Glomerular visceral epithelial cell (primary cell): ENCODE data around the gene SGMS1.

ENCODE experiments used
- DNase-seq: peaks from one replicate; pipeline ENCODE4 v3.0.0-alpha.2; 2016; ENCODE audit errors: extremely low spot score

SGMS1 gene

DNA sequence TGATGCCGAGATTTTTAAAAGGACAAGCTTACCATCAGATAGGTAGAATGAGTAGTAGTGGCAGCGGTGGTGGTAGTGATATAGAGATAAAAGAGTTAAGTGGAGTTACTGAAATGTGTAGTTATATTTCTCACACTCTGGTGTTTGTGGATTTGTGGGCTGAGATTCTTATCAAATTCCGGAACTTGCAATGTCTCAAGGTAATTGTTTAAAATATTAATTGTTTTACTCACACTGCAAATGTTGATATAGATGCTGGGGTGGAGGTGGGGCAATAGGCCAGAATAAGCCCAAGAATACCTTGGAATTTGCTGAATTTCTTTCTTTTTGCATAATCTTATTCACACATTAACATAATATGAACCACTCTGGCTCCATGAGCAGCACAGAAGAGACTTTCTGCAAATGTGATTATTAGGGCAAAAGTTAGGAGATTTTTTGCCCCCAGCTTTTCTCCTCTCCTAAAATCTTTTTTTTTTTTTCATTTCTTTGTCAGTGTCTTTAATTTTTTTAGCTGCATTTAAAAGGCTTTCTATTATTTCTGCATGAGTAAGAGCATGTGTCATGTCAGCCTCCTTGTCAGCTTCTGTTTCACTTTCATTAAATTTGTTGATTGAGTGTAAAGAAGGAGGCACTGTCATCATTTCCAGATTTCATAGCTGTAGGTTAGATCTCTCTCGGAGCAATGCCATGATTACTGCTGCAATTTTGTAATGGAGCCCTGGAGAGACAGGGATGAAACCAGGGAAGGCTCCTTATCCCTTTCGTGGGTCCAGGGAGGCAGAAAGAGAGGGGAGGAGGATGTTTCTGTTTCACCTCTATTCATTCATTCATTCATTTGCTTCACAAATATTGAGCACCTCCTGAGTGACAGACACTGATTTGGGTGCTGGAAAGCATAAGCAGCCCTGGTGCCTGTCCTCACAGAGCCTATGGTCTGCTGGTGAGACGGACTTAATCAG is 13.1 kb upstream of the SGMS1 start:
- DNase-seq = no peak

DNA sequence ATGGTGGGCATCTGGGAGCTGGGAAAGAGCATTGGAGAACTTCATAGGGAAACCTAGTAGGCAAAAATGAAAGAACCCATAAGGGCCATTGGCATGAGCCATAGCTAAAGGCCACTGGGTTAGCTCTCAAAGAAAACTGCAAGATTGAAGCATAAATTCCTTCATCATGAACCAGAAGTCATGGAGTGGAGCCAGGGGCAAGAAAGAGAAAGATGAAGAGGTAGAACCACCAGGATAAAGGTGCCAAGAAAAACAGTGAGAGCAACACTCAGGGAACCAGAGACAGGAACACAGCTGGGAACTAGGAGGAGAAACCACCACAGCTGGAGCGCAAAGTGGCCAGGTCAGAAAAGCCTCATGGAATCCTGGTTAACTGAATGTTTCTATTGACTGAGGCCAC is 11.5 kb upstream of the SGMS1 start:
- DNase-seq = peak; percentile 69

DNA sequence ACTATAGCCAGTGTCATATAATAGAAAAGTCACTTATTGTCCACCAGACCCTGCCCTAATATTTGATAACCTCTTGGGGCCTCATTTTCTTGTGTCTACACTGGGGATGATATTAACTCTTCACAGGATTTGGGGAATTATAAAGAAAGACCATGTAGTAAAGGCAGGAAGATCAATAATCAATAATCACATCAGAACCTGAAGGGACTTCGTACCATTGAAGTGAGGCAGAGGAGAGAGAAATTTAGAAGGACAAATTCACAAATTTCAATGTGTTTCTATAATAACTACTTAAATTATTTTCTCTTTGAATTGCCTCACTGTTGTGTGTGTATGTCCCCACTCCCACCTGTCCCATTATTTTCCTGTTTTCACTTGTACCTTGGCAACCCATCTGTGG is 10.7 kb upstream of the SGMS1 start:
- DNase-seq = no peak

DNA sequence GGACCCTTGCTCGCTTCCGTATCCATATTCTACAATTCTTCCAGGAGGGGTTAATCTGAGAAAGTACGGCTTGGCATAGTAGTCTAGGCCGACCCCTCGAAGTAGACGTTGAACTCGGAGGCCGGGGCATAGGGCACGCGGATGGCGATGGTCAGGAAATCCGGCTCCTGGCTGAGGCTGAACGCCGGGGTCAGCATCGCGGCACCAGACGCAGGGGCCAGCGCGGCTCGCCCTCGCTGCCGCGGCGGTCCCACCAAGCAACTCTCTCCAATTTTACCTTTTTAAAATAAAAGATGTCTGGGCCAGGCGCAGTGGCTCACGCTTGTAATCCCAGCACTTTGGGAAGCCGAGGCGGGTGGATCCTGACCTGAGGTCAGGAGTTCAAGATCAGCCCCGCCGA is 7.3 kb upstream of the SGMS1 start:
- DNase-seq = no peak

DNA sequence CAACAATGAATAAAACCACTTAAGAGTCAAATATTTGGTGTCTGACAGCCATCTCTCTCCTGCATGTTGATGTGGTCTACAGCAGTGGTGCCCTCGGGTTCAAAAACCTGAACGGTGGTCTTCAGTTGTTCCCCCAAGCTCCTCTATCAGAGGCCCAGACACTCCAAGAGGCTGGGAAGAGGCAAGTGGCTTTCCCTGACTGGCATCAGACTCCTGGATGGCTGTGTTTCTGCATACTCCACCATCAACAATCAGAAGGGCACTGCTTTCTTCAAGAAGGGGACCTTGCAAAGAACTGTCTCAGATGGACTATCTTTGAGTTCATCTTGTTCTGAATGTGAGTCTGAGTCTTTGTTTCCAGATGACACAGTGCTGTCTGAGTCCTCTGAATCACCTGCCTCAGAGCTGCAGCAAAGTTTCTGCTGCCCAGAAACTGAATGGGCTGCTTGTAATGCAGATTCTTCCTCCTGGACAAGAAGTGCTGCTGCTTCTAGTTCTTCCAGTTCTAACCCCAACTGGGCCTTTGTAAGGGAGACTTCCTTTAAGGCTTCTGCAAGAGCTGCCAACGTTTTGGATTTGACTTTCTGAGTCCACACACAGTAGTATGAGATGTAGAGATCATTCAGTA is 5.9 kb upstream of the SGMS1 start:
- no peak for DNase-seq

DNA sequence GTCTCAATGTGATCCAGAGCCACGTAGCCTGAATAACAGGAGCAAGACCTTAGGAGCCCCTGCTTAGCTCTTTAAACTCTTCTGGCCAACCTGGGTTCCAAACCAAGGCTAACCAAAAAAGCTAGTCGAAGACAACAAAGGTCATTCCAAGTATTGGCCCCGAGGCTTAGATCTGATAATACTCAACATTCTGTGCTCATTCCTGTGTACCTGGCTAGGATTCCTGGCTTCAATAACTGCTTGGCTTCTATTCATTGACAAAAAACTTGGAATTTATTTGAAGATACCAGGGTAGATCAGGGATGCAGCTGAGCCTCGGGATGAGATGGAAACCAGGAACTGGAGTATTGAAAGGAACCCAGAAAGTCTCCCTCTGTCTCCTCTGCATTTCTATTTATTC is 4.1 kb upstream of the SGMS1 start:
- DNase-seq = no peak

DNA sequence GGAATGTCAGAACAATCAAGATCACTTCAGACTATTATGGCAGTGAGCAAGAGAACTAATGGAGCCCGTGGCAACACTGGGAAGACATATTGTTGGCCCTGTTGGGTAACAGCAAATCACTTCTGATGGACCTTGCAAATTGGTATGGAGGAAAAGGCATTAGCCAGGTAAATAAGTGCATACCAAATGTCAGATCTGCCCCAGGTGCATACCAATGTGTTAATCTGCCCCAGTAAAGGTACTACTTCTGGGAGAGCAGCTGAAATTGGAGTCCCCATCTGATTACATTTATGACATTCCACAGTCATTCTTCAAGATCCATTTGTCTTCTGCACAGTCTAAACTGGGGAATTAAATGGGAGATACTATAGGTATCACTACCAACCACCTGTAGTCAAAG is 3.7 kb upstream of the SGMS1 start:
- DNase-seq = no peak

DNA sequence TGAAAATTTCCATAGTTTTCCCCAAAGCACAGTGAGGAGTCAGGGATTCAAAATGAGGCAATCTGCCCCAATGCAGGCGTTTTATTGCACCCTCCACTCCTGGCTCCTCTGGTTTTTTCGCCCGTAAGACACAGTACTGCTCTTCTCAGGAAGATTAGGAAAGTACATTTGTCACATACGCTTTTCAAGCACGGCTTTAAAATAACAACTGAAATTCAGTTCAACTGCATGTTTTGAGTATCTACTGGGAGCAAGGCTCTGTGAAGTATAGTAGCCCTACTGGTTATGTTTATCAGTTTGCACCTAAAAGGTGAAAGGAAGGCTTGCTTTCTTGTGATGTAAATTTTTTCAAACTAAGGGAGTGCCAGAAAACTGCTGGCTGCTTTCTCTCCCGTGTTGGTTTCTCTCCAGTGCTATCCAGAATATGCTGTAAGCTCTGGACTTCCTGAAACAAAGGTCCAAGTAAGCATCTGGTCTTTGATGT is 1.9 kb upstream of the SGMS1 start:
- no peak for DNase-seq

DNA sequence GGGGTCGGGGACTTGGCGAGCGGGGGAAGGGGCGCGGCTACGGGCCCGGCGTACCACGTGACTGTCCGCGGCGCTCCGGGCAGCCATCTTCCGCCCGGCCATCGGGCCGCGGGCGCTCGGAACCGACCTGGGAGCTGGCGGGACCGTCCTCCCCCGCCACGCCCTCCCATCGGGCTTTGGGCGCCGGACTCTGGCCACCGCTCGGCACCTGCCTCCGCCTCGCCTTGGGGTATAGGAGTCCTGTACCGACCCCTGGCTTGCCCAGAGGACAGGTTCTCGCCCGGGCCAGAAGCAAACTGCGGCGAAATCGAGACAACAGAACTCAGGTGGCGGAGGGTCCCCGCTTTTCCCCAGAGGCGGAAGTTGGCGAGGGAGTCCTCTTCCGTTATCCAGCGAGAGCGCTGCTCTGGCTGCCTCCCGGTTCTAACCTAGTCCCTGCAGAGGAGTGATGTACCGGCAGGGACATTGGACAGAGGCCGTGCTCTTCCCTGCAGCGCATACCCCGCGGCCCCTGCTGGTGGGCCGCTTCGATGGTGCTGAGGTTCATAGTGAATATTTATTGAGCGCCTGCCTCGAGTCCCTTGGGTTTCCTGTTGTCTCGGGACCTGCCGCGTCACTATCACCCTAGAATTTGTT is 1.2 kb upstream of the SGMS1 start:
- peak; percentile 78 for DNase-seq

DNA sequence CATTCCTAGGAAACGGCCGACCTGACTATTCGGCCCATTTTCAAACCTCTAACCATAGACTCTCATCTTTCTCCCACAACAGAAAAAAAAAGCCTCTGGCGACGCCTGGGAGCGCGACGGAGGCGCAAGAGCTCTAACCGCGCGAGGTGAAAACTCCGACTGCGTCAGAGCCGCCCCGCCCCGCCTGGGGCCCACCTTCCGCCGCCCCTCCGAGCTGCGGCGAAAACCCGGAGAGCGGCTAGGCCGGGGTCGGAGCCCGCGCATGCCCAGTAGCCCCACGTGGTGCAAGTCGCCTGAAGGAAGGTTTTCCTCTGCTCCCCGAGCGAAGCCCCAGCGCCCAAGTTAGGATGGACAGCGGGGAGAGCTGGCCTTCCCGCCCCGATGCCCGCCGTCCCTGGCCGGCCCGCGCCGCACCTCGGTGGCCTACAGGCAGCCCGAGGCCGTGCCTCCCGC is 683 bp upstream of the SGMS1 start:
- peak; percentile 96 for DNase-seq

DNA sequence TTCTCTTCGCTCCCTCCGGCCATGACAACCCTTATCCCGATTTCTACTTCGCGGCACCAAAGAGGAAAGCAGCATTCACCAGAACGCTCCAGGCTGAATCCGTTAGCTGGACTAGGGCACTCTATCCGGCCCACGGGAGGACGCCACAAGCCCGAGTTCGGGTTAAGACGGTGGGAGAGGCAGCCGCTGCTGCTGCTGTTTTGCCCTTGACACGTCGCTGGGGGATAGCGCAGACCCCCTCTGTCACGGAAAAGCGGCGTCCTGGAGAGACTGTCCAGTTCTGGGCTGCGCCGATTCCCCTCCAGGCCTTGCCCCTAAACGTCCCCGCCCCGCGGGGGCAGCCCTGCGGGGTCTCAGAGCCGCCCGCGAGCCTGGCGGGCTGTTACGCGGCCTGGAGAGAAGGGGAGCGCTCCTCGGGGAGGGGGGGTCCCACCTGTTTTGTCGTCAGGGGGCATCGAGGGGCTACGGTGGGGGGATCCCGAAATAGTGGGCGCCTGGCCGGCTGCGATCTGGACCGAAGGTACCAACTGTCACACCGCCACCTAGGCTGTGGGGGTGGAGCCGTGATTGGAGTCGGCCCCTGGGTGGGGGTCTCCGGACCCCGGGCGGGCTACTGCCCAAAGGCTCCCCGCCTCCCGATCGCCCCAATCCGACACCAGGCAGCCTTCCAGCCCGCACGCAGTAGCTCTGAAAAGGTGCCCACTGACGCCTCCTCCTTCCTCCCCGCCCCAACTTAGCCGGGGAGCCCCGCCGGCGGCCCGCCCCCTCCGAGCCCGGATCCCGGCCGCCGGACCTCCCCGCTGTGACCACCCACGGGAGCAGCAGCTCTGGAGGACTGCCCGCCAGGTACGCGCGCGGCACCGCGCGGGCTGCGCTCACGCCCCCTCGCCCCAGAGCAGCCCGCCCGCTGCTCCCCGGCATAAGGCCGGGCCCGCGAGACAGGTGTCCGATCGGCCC is 772 bp downstream of the SGMS1 start:
- DNase-seq = peak; percentile 60

DNA sequence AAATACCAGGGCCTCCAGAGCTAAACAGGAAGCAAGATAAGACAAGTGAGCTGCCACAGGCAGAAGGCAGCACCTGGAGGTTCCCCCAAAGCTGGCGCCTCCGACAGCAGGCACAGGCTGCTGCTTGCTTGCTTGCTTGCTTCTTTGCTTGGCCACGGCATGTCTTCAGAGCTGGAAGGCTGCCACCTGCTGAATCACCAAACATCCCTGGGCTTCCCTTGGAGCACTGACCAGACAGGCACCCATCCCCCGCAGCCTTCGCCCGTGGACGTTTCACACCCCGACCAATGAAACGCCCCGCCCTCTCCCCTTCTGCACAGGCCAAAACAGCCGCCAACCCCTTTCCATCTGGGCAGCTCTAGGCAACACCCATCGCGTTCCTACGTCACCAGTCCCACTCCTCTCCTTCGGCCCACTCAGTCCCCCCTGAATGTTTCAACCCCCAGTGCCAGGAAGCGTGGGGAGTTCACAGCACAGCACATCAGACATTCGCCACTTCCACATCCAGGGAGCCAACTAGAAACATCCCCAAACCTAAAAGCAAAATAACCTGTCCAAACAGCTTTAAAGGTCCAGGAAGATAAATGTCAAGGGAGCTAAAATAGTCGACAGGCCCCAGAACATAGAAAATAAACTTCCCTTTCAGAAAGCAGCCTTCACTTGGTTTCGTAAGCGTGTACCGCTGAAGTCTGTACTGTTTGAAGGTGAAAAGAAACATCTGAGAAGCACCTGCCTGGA is 1.6 kb downstream of the SGMS1 start:
- DNase-seq = peak; percentile 96

DNA sequence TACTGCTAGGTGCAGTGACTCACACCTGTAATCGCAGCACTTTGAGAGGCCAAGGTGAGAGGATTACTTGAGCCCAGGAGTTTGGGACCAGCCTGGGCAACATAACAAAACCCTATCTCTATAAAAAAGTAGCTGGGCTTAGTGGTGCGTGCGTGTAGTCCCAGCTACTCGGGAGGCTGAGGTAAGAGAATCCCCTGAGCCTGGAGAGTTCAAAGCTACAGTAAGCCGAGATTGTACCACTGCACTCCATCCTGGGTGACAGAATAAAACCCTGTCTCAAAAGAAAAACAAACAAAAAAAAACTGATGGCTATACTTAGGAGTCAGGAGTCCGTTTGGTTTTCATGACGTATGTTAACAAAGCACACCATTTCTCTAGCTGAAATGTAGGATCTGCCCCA is 2.9 kb downstream of the SGMS1 start:
- DNase-seq = no peak

DNA sequence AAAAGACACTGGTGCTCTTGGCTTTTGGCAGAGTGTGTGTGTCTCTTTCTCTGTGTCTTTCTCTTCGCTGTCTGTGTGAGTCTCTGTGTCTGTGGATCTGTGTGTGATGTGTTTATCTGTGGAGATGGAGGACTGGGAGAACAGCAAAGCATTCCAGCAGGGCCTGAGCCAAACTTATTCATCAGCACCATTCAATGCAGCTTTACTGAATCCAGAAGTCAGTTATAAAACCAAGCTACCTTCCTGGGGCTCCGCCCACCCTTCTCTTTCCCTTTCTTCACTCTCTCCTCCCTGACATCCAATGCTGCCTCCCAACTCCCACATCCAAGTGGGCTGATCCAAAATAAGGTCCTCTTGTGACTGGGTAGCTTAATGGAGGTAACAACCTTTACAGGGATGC is 3.9 kb downstream of the SGMS1 start:
- DNase-seq = no peak

DNA sequence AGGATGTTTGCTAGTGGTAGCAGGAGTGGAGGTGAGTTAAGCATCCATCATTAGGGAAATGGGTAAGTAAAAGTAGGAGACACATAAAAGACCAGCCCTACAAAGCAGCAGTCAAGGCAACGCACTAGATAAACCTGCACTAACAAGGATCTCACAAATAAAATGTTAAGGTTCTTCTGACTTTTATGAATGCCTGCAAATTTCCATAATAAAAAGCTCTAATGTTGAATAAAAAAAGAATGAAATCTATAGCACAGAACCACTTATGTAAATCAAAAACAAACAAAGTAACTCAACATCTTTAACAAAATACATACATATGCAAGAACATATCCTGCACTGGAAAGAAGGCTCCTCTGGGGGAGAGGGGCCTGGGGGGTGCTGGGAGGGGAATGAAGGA is 4.6 kb downstream of the SGMS1 start:
- DNase-seq = no peak

DNA sequence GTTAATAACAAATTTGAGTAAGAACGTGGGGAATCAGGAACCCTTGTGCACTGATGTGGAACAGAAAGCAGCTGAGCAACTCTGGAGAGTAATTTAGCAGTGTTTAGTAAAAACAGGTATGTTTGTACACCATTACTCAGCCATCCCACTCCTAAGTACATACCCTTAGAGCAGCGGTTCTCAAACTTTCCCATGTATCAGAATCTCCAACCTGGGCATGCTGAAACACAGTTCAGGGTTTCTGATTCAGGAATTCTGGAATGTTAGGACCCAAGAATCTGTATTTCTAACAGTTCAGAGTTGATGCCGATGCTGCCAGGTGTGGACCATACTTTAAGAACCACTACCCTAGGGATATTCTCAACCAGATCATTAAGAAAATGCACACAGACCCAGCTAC is 5.1 kb downstream of the SGMS1 start:
- no peak for DNase-seq

DNA sequence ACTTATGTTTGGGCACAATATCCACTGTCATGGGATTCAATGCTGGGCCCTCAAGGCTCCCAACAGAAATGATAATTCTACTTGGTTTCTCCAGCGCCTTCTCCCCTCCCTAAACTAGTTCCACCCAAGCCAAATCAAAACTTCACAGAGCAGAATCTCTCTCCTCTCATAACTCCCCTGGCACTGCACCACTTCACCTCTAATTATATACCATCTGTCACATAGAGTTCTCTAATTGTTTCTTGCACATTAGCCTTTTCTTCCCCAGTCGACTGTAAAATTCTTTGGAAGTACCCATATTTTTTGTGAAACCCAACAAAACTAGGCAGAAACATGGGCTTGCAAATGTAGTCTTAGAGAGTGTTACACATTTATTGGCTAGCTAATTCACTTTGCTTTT is 8.1 kb downstream of the SGMS1 start:
- no peak for DNase-seq

DNA sequence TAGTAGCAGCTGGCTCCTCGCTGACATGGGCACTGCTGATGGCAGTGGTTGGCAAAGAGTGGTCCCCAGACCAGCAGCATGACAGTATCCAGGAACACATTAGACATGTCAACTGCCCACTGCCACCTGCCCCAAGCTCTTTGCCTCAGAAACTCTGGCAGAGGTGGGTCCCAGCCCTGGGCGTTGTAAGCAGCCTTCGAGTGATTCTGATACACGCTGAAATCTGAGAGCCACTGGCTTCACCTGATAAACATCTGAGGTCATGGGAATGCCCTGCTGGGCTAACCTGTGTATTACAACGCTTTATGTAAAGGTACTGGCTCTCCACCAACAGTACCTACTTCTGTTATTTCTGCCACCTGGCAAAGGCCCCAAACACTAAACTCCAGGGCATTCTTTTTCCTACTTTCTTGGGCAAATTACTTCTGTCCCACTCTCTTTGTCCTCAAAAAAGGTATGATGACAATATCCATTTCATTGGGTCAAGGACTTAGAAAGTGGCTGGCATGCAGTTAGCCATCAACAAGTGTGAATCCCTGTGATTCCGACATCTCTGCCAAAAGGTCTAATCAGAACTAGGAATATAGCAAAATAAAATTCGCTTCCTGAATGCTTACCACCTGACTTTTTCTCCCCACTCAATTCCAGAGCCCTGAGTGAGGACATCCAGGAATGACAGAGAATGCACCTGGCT is 9.2 kb downstream of the SGMS1 start:
- DNase-seq = no peak

DNA sequence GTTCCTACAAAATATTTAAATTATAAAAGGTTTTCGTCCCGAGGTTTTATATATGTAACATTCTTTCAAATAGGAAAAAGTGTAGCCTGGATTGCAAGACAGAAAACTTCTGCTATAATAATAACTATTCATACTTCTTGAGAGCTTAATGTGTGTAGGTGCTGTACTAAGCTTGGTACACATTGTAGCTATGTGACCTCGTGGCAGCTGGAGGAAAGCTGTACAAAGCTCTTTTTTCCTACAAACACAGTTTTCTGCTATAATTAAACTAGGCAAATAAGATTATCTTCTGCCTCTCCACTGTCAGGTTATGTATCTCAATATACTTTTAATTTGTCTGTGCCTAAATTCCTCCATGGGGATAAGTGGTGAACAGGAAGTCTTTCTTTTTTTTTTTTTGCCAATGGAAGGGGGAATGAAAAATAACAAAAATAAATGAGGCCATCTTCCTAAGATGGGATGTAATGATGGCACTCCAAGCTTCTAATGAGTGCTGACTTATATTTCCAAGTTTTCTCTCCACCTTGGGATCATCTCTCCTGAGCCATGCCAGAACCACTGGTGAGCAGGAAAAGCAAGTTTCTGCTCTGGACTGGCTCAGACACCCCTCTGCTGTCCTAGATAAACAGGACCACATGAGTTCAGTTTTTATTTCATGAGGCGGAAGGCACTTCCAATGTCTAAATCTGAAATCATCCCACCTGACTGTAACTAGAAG is 9.9 kb downstream of the SGMS1 start:
- no peak for DNase-seq
